ENCODE results near the gene DCTN2. TPM values are rescaled to one million over a fixed set of nuclear protein-coding genes. Genes with fewer than 3 reads are reported as not detected.
"Not testable (repeated sequence)": the region's sequence is repeated elsewhere in the genome, so short reads cannot be mapped to it uniquely, and the experiment has no call there.

DCTN2 gene
- total RNA-seq, 1 experiment from 2014 or later, result 129 TPM

DNA sequence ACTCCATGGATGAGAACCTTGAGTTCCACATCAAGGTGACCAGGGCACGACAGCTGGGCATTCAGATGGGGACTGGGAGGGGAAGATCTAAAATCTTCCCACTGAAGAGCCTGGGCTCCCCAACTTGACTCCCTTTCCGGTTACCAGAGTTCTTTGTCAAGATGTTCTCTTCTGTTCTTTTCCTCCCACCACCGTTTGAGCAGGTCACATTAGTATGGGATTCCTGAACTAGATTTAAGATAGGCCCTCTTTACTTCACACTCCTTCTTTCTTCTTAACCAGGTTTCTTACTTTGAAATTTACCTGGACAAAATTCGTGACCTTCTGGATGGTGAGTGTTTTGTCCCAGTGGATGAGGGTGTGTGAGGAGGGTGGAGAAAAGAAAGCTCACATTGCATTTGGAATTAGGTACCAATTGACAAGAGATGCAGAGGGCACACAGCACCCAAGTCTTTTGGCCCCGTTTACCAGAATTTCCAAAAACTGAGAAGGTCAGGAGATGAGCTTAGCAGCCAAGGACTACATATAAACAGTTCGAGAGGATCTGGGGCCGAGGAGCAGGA is 17.3 kb upstream of the DCTN2 start:
- BruUV-seq (replicated peaks), result no TSS peak
- Histone ChIP-seq H3K9me3 (ENCODE audit: low read depth, low read length, poor library complexity, severe bottlenecking) (no peaks in the 10 kb centered on the region), H3K27me3 (replicated peaks; ENCODE audit: insufficient read depth, low read depth, low read length, poor library complexity) (no peaks in the 10 kb centered on the region), H3K4me3 (ENCODE audit: low read depth, low read length, poor library complexity, severe bottlenecking) (no peak overlapping the region), H3K27ac (ENCODE audit: low read depth, low read length, poor library complexity, severe bottlenecking) (no peak overlapping the region), H3K4me1 (ENCODE audit: insufficient read depth, low read length, poor library complexity, severe bottlenecking) (no peaks in the 10 kb centered on the region), H3K36me3 (ENCODE audit: insufficient read depth, low read length, poor library complexity, severe bottlenecking) (no peaks in the 10 kb centered on the region)
- ChIA-PET CTCF (no interaction called here), POLR2A (ENCODE audit: low non-redundant PET) (no interaction called here)
- intact Hi-C loops (cut with micrococcal nuclease; ENCODE audit: unreplicated experiment), result no loop called here
- TF ChIP-seq EZH2 (IDR thresholded peaks at IDR 0.05; ENCODE audit: borderline replicate concordance, low read depth, low read length, poor library complexity, severe bottlenecking), result no peak
- TF ChIP-seq, protein P1, sequence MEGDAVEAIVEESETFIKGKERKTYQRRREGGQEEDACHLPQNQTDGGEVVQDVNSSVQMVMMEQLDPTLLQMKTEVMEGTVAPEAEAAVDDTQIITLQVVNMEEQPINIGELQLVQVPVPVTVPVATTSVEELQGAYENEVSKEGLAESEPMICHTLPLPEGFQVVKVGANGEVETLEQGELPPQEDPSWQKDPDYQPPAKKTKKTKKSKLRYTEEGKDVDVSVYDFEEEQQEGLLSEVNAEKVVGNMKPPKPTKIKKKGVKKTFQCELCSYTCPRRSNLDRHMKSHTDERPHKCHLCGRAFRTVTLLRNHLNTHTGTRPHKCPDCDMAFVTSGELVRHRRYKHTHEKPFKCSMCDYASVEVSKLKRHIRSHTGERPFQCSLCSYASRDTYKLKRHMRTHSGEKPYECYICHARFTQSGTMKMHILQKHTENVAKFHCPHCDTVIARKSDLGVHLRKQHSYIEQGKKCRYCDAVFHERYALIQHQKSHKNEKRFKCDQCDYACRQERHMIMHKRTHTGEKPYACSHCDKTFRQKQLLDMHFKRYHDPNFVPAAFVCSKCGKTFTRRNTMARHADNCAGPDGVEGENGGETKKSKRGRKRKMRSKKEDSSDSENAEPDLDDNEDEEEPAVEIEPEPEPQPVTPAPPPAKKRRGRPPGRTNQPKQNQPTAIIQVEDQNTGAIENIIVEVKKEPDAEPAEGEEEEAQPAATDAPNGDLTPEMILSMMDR (conservative IDR thresholded peaks at IDR 0.05; ENCODE audit: low read depth, low read length), result no peak
- no peak for DNase-seq (ENCODE audit: low spot score)

GRCh38 chr12:57563358-57563757 is 16.4 kb upstream of the DCTN2 start:
- no peaks in the 10 kb centered on the region for H3K9me3 ChIP-seq (ENCODE audit: low read depth, low read length, poor library complexity, severe bottlenecking)
- no peaks in the 10 kb centered on the region for H3K4me1 ChIP-seq (ENCODE audit: insufficient read depth, low read length, poor library complexity, severe bottlenecking)
- H3K27me3 ChIP-seq (replicated peaks; ENCODE audit: insufficient read depth, low read depth, low read length, poor library complexity), result no peaks in the 10 kb centered on the region
- no peak for DNase-seq (ENCODE audit: low spot score)
- POLR2A ChIA-PET (ENCODE audit: low non-redundant PET), result no interaction called here
- CTCF ChIA-PET, result no interaction called here
- intact Hi-C loops (cut with micrococcal nuclease; ENCODE audit: unreplicated experiment), result no loop called here
- BruUV-seq (replicated peaks), result no TSS peak
- no peaks in the 10 kb centered on the region for H3K36me3 ChIP-seq (ENCODE audit: insufficient read depth, low read length, poor library complexity, severe bottlenecking)
- no peak overlapping the region for H3K27ac ChIP-seq (ENCODE audit: low read depth, low read length, poor library complexity, severe bottlenecking)
- TF ChIP-seq, protein P1 (conservative IDR thresholded peaks at IDR 0.05; ENCODE audit: low read depth, low read length), result no peak
- TF ChIP-seq EZH2 (IDR thresholded peaks at IDR 0.05; ENCODE audit: borderline replicate concordance, low read depth, low read length, poor library complexity, severe bottlenecking), result no peak
- H3K4me3 ChIP-seq (ENCODE audit: low read depth, low read length, poor library complexity, severe bottlenecking), result no peak overlapping the region

- POLR2A ChIA-PET (ENCODE audit: low non-redundant PET); intact Hi-C loops (cut with micrococcal nuclease; ENCODE audit: unreplicated experiment); BruUV-seq (replicated peaks): not testable (repeated sequence)
Measured at GRCh38 chr12:57561117-57561516, 14.1 kb upstream of the DCTN2 start.

DNA sequence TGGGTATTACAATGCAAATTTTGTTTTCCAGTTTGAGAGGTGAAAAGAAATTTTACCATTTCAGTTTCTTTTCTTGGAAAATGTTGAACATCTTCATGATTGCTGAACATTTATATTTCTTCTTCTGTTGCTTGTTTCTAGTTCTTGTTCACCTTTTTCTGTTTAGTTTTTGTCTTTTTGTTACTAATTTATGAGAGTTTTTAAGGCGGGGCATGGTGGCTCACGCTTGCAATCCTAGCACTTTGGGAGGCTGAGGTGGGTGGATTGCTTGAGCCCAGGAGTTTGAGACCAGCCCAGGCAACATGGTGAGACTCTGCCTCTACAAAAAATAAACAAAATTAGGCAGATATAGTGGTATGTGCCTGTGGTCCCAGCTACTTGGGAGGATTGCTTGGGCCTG is 13.5 kb upstream of the DCTN2 start:
- BruUV-seq (replicated peaks), result no TSS peak
- TF ChIP-seq, protein P1 (conservative IDR thresholded peaks at IDR 0.05; ENCODE audit: low read depth, low read length), result no peak
- intact Hi-C loops (cut with micrococcal nuclease; ENCODE audit: unreplicated experiment), result no loop called here

More at GRCh38 chr12:57561117-57561516, 14.1 kb upstream of the DCTN2 start:
- DNase-seq (ENCODE audit: low spot score); H3K9me3 ChIP-seq (ENCODE audit: low read depth, low read length, poor library complexity, severe bottlenecking); H3K27ac ChIP-seq (ENCODE audit: low read depth, low read length, poor library complexity, severe bottlenecking); CTCF ChIA-PET; H3K4me1 ChIP-seq (ENCODE audit: insufficient read depth, low read length, poor library complexity, severe bottlenecking); H3K4me3 ChIP-seq (ENCODE audit: low read depth, low read length, poor library complexity, severe bottlenecking); H3K36me3 ChIP-seq (ENCODE audit: insufficient read depth, low read length, poor library complexity, severe bottlenecking); H3K27me3 ChIP-seq (replicated peaks; ENCODE audit: insufficient read depth, low read depth, low read length, poor library complexity): not testable (repeated sequence)

More for the DNA sequence above, 13.5 kb upstream of the DCTN2 start:
- DNase-seq (ENCODE audit: low spot score), result no peak
- Histone ChIP-seq H3K9me3 (ENCODE audit: low read depth, low read length, poor library complexity, severe bottlenecking) (no peaks in the 10 kb centered on the region), H3K4me3 (ENCODE audit: low read depth, low read length, poor library complexity, severe bottlenecking) (no peak overlapping the region), H3K4me1 (ENCODE audit: insufficient read depth, low read length, poor library complexity, severe bottlenecking) (no peaks in the 10 kb centered on the region), H3K36me3 (ENCODE audit: insufficient read depth, low read length, poor library complexity, severe bottlenecking) (no peaks in the 10 kb centered on the region), H3K27ac (ENCODE audit: low read depth, low read length, poor library complexity, severe bottlenecking) (no peak overlapping the region), H3K27me3 (replicated peaks; ENCODE audit: insufficient read depth, low read depth, low read length, poor library complexity) (no peaks in the 10 kb centered on the region)
- POLR2A ChIA-PET (ENCODE audit: low non-redundant PET), result no interaction called here
- CTCF ChIA-PET, result no interaction called here

All from A673 (cell line).